GM12878 (cell line): ENCODE data around the gene VWA8.

Source experiments
- BRCA1 ChIP-seq: IDR thresholded peaks from 2 replicates; pipeline ENCODE4 v1.6.1; 2011; ENCODE audit warnings: low read depth, low read length, improper control_type of control experiment
- CBX5 ChIP-seq: sonication (generic); IDR thresholded peaks from 2 replicates; pipeline ENCODE4 v1.6.1; 2016; ENCODE audit warnings: low read depth, moderate library complexity, mild to moderate bottlenecking, inconsistent platforms
- CTCF ChIP-seq, 3 experiments: IDR thresholded peaks in 2 of 3; conservative IDR thresholded peaks in 1 of 3; 2 replicates each; pipeline ENCODE4 v1.5.1; 2011; ENCODE audit warnings: low read depth in 3 of 3, low read length in 3 of 3, mild to moderate bottlenecking in 3 of 3, control low read depth in 2 of 3, moderate library complexity in 2 of 3, inconsistent platforms in 1 of 3, mixed read lengths in 1 of 3; ENCODE audit not compliant: control insufficient read depth in 2 of 3, insufficient read depth in 1 of 3; ENCODE audit errors: extremely low read depth in 1 of 3
- NRF1 ChIP-seq: conservative IDR thresholded peaks from 2 replicates; pipeline ENCODE4 v1.6.1; 2011; ENCODE audit warnings: mild to moderate bottlenecking, low read depth, low read length, improper control_type of control experiment
- POLR2AphosphoS5 ChIP-seq: IDR thresholded peaks from 2 replicates; pipeline ENCODE4 v1.6.1; 2011; ENCODE audit warnings: mild to moderate bottlenecking, low read length, inconsistent platforms
- SMC3 ChIP-seq: IDR thresholded peaks from 2 replicates; pipeline ENCODE4 v1.6.1; 2011; ENCODE audit warnings: low read length, improper control_type of control experiment, borderline replicate concordance
- SREBF1 ChIP-seq: IDR thresholded peaks from 2 replicates; pipeline ENCODE4 v1.6.1; 2012; ENCODE audit warnings: mild to moderate bottlenecking, low read length
- USF2 ChIP-seq: IDR thresholded peaks from 2 replicates; pipeline ENCODE4 v1.6.1; 2011; ENCODE audit warnings: low read depth, low read length, improper control_type of control experiment, borderline replicate concordance

- TF ChIP-seq CTCF (IDR thresholded peaks at IDR 0.05 in 2 of 3, conservative IDR thresholded peaks at IDR 0.05 in 1 of 3; ENCODE audit: control insufficient read depth in 2 of 3, extremely low read depth in 1 of 3, insufficient read depth in 1 of 3, low read depth in 3 of 3, low read length in 3 of 3) (no peak), POLR2AphosphoS5 (no peak), SMC3 (no peak), SREBF1 (no peak), USF2 (no peak), BRCA1 (no peak), NRF1 (no peak), CBX5 (no peak)
Measured at GRCh38 chr13:41634407-41634806, 326.5 kb downstream of the VWA8 start.
